ENCODE data around the gene CHST8. TPM values are rescaled to one million over a fixed set of nuclear protein-coding genes. Genes with fewer than 3 reads are reported as not detected.

The CHST8 gene
- total and polyA plus RNA-seq, 2 of the 13 experiments (the other 11 are each of a cell fraction or from before 2014, with no cell fraction given) = not detected

- H3K4me1 ChIP-seq (ENCODE audit: insufficient read depth, low read length) = no peaks in the 10 kb centered on the region
- DNase-seq (ENCODE audit: low spot score) (no peak), FAIRE-seq (no peak), ATAC-seq (no peak)
- in situ Hi-C loops (cut with HindIII; ENCODE audit: extremely low pct_ligation_motif_present, low pct_unique_long_range_greater_than_20kb) = no loop called here
- TF ChIP-seq DMTF1 (CRISPR knock-in tag; IDR thresholded peaks at IDR 0.05) = no peak
- TF ChIP-seq ZBTB26 (CRISPR knock-in tag; IDR thresholded peaks at IDR 0.05; ENCODE audit: borderline replicate concordance) = no peak
- no peak for TF ChIP-seq ZBTB21 (CRISPR knock-in tag; IDR thresholded peaks at IDR 0.05)
- TF ChIP-seq ZBTB8A (CRISPR knock-in tag; IDR thresholded peaks at IDR 0.05; ENCODE audit: borderline replicate concordance, low read depth) = no peak
- no peak for TF ChIP-seq MYPOP (CRISPR knock-in tag; IDR thresholded peaks at IDR 0.05)
- TF ChIP-seq ZNF432 (CRISPR knock-in tag; IDR thresholded peaks at IDR 0.05; ENCODE audit: borderline replicate concordance) = no peak
- TF ChIP-seq NFYC (CRISPR knock-in tag; IDR thresholded peaks at IDR 0.05) = no peak
- no peak for TF ChIP-seq ARID3A (IDR thresholded peaks at IDR 0.05; ENCODE audit: low read depth, low read length)
- no peak for TF ChIP-seq SAP130 (CRISPR knock-in tag; IDR thresholded peaks at IDR 0.05; ENCODE audit: low read depth)
- no peak for TF ChIP-seq CHCHD3 (CRISPR knock-in tag; IDR thresholded peaks at IDR 0.05)
- no peak for TF ChIP-seq ZNF772 (CRISPR knock-in tag; IDR thresholded peaks at IDR 0.05)
- ChIA-PET CTCF (ENCODE audit: low intra/inter-chr PET ratio, low total read pairs) (no interaction called here), POLR2A (no interaction called here)
- no peak overlapping the region for H2AFZ ChIP-seq (ENCODE audit: low read length)
- BruUV-seq (replicated peaks) = no TSS peak
- H3K27ac ChIP-seq (ENCODE audit: extremely low read length, insufficient read depth, low read length) = no peak overlapping the region
- H3K27me3 ChIP-seq (ENCODE audit: control insufficient read depth in 1 of 2, insufficient read depth in 2 of 2, low read length in 2 of 2) = peaks cover 0 to 4% of the 10 kb centered on the region in 2 experiments; a peak in 2 of 5 replicates
- H3K79me2 ChIP-seq (ENCODE audit: insufficient read depth, low read length) = no peaks in the 10 kb centered on the region
- no peak overlapping the region for H3K4me3 ChIP-seq (replicated peaks in 1 of 3; ENCODE audit: insufficient read depth in 1 of 3, low read depth in 2 of 3, low read length in 3 of 3)
- 16% methylated on average over 10 of the region's 12 CpGs for WGBS (ENCODE audit: low lambda C conversion rate)
- no peaks in the 10 kb centered on the region for H4K20me1 ChIP-seq (ENCODE audit: insufficient read depth, low read length)
- no peaks in the 10 kb centered on the region for H3K36me3 ChIP-seq (replicated peaks in 1 of 2; ENCODE audit: control insufficient read depth in 1 of 2, insufficient read depth in 2 of 2, low read length in 2 of 2)
- no peak overlapping the region for H3K9ac ChIP-seq (ENCODE audit: insufficient read depth, low read depth, low read length)
- no peak overlapping the region for H3K4me2 ChIP-seq (ENCODE audit: low read depth, low read length)
- intact Hi-C loops (cut with micrococcal nuclease; ENCODE audit: unreplicated experiment) = no loop called here
- no peaks in the 10 kb centered on the region for H3K9me3 ChIP-seq (ENCODE audit: low read length)
These were observed 57.2 kb downstream of the CHST8 start for GRCh38 chr19:33678796-33679585.

Measured in HepG2 (cell line).